HEK293T (cell line): ENCODE data around the gene FNDC5.

Experiments
- BHLHE40 ChIP-seq: fragments of 450-650 bp; IDR thresholded peaks from 2 replicates; pipeline ENCODE4 v1.6.1; 2016; ENCODE audit warnings: mild to moderate bottlenecking, moderate library complexity, borderline replicate concordance
- ELF4 ChIP-seq: fragments of 450-650 bp; IDR thresholded peaks from 2 replicates; pipeline ENCODE4 v1.6.1; 2017; ENCODE audit warnings: antibody characterized with exemption
- FOXM1 ChIP-seq: fragments of 450-650 bp; IDR thresholded peaks from 2 replicates; pipeline ENCODE4 v1.6.1; 2017; ENCODE audit warnings: mild to moderate bottlenecking, borderline replicate concordance
- LEF1 ChIP-seq: fragments of 450-650 bp; IDR thresholded peaks from 2 replicates; pipeline ENCODE4 v1.6.1; 2017; ENCODE audit warnings: mild to moderate bottlenecking, borderline replicate concordance
- NFRKB ChIP-seq: fragments of 450-650 bp; IDR thresholded peaks from 2 replicates; pipeline ENCODE4 v1.6.1; 2016; ENCODE audit warnings: mild to moderate bottlenecking, moderate library complexity
- SP1 ChIP-seq: fragments of 450-650 bp; IDR thresholded peaks from 2 replicates; pipeline ENCODE4 v1.6.1; 2017
- TF ChIP-seq, protein P1 (sequence below): fragments of 450-650 bp; IDR thresholded peaks from 2 replicates; pipeline ENCODE4 v1.6.1; 2016

DNA sequence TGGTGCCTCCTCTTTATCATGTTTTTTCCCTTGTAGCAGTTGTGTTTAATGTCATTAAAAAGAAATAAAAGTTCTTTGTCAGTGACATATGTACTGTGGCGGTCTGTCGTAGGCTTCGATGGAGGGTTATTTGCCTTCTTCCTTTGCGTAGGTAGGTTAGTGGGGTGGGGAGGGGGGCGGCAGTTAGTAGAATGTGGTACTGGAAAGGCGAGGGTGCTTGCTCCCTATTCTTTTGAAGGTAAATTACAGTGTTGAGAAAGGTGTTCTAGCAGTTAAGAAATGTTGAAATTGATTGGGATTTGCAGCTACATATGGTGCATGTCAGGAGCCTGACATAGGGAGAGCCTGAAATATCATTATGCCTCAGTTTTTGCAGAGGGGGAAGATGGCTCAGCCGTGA, 11.9 kb downstream of the FNDC5 start:
- no peak for TF ChIP-seq SP1
- TF ChIP-seq, protein P1, sequence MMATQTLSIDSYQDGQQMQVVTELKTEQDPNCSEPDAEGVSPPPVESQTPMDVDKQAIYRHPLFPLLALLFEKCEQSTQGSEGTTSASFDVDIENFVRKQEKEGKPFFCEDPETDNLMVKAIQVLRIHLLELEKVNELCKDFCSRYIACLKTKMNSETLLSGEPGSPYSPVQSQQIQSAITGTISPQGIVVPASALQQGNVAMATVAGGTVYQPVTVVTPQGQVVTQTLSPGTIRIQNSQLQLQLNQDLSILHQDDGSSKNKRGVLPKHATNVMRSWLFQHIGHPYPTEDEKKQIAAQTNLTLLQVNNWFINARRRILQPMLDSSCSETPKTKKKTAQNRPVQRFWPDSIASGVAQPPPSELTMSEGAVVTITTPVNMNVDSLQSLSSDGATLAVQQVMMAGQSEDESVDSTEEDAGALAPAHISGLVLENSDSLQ = no peak
- no peak for TF ChIP-seq LEF1
- TF ChIP-seq FOXM1 = no peak
- no peak for TF ChIP-seq ELF4
- no peak for TF ChIP-seq BHLHE40
- TF ChIP-seq NFRKB = no peak
